T-helper 1 cell treated with Interleukin-12 subunit alpha and Interleukin-12 subunit beta and Interleukin-4 antibody, amounts not matched to agents 30 μg/mL and 1 μg/mL, for 36 hours (primary cell): ENCODE data around the gene ZFAND4.
"Not testable (repeated sequence)": the region's sequence is repeated elsewhere in the genome, so short reads cannot be mapped to it uniquely, and the experiment has no call there.

Source experiments
- H3K27ac Mint-ChIP-seq: one replicate; pipeline ENCODE4 v1.8.0; 2021; ENCODE audit warnings: mild to moderate bottlenecking, mixed read lengths
- H3K27me3 Mint-ChIP-seq: one replicate; pipeline ENCODE4 v1.8.0; 2021; ENCODE audit warnings: low read depth, mixed read lengths
- H3K36me3 Mint-ChIP-seq: one replicate; pipeline ENCODE4 v1.8.0; 2021; ENCODE audit warnings: low read depth, mixed read lengths
- H3K4me1 Mint-ChIP-seq: one replicate; pipeline ENCODE4 v1.8.0; 2021; ENCODE audit warnings: low read depth, mixed read lengths
- H3K4me3 Mint-ChIP-seq: one replicate; pipeline ENCODE4 v1.8.0; 2021; ENCODE audit warnings: mild to moderate bottlenecking, moderate library complexity, mixed read lengths
- H3K9me3 Mint-ChIP-seq: one replicate; pipeline ENCODE4 v1.8.0; 2021; ENCODE audit warnings: mixed read lengths

The ZFAND4 gene

GRCh38 chr10:45607276-45607675, 65.3 kb downstream of the ZFAND4 start:
- H3K27me3 Mint-ChIP-seq: no peaks in the 10 kb centered on the region
- H3K4me1 Mint-ChIP-seq: no peaks in the 10 kb centered on the region
- H3K27ac Mint-ChIP-seq: no peak overlapping the region
- H3K9me3 Mint-ChIP-seq: no peaks in the 10 kb centered on the region
- no peak overlapping the region for H3K4me3 Mint-ChIP-seq
- H3K36me3 Mint-ChIP-seq: peaks cover 17% of the 10 kb centered on the region

DNA sequence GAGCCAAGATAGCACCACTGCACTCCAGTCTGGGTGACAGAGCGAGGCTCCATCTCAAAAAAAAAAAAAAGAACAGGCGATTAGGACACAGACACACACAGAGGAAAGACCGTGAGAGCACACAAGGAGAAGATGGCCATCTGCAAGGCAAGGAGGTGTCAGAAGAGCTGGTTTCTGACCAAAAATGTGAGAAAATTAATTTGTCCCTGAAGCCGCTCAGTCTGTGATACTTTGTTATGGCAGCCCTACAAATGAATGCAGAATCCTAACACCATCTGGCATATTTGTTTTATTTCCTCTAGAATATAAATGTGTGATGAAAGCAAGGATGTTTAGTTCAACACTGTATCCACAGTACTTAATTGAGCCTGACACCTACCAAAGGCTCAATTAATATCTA, 69.7 kb downstream of the ZFAND4 start:
- H3K4me1 Mint-ChIP-seq: peaks cover 2% of the 10 kb centered on the region
- no peak overlapping the region for H3K27ac Mint-ChIP-seq
- peaks cover 12% of the 10 kb centered on the region for H3K27me3 Mint-ChIP-seq
- no peaks in the 10 kb centered on the region for H3K9me3 Mint-ChIP-seq
- H3K36me3 Mint-ChIP-seq: no peaks in the 10 kb centered on the region
- H3K4me3 Mint-ChIP-seq: no peak overlapping the region

GRCh38 chr10:45602082-45602730, 70.4 kb downstream of the ZFAND4 start:
- H3K36me3 Mint-ChIP-seq: no peaks in the 10 kb centered on the region
- H3K4me3 Mint-ChIP-seq: no peak overlapping the region
- H3K27ac Mint-ChIP-seq: no peak overlapping the region
- H3K9me3 Mint-ChIP-seq: no peaks in the 10 kb centered on the region
- peaks cover 2% of the 10 kb centered on the region for H3K4me1 Mint-ChIP-seq
- H3K27me3 Mint-ChIP-seq: peaks cover 12% of the 10 kb centered on the region

GRCh38 chr10:45601254-45601930, 71.2 kb downstream of the ZFAND4 start:
- H3K36me3 Mint-ChIP-seq, H3K4me1 Mint-ChIP-seq, H3K27ac Mint-ChIP-seq, H3K9me3 Mint-ChIP-seq, H3K4me3 Mint-ChIP-seq: not testable (repeated sequence)
- peaks cover 12% of the 10 kb centered on the region for H3K27me3 Mint-ChIP-seq

- H3K4me3 Mint-ChIP-seq, H3K36me3 Mint-ChIP-seq, H3K9me3 Mint-ChIP-seq, H3K4me1 Mint-ChIP-seq, H3K27ac Mint-ChIP-seq: not testable (repeated sequence)
- H3K27me3 Mint-ChIP-seq: peaks cover 17% of the 10 kb centered on the region
These were observed 72.0 kb downstream of the ZFAND4 start for GRCh38 chr10:45600337-45601253.

DNA sequence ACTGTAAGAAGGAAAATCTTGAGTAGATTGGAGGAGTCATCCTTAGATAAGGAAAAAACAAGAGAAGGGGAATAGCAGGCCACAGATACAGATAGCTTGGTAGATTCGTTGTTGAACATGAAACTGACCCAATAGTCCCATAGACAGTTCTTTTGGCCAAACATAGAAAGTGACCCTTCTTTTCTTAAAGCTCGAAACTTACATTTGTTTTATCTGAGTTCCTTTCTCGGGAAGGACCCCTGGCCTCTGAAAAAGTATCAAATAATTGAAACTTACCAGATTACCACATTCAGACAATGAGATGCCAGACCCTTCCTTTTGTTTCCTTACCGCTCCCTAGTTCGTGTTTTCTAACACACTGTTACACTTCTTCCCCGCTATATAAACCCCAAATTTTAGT, 72.9 kb downstream of the ZFAND4 start:
- Mint-ChIP-seq H3K27ac (no peak overlapping the region), H3K4me3 (no peak overlapping the region), H3K36me3 (peaks cover 1% of the 10 kb centered on the region), H3K27me3 (peaks cover 19% of the 10 kb centered on the region), H3K9me3 (no peaks in the 10 kb centered on the region), H3K4me1 (peaks cover 7% of the 10 kb centered on the region)

DNA sequence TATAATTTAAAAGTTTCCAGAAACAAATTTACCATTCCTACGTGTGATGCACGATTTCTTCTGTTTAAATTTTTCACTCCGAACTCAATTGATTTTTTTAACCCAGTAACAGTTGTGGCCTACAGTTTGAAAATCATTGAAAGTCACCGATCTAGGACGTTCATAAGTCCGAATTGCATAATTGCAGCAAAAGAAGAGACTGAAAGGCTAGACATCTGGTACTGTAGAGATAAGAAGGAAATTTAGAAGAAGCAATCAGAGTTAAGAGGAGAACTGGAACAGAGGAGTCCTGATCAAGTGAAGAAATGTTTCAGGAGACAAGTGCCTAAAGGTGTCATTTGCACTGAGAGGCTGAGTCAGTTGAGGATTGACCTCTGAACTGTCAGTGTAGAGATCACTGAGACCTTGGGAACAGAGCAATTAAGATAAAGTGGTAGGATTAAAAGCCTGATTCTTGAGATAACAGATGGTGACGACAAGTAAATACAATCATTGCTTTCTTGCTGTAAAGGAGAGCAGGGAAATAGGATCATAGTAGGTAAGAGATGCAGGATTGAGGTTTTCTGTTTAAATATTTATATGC, 73.5 kb downstream of the ZFAND4 start:
- peaks cover 8% of the 10 kb centered on the region for H3K4me1 Mint-ChIP-seq
- no peak overlapping the region for H3K27ac Mint-ChIP-seq
- H3K36me3 Mint-ChIP-seq: peaks cover 1% of the 10 kb centered on the region
- no peaks in the 10 kb centered on the region for H3K9me3 Mint-ChIP-seq
- no peak overlapping the region for H3K4me3 Mint-ChIP-seq
- peaks cover 19% of the 10 kb centered on the region for H3K27me3 Mint-ChIP-seq

DNA sequence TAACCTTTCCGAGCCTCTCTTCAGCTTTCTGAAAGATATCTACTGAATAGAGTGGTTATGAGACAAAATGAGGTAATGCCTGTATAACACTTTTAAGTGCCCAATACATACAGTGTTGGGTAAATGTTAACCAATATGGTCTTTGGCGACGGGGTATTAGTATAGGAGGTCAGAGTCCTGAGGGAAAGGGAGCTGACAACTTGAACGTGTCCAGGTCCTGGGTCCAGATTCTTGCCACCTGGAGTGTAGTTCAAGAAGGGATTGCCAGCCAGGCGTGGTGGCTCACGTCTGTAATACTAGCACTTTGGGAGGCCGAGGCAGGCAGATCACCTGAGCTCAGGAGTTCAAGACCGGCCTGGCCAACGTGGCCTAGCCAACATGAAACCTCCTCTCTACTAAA, 76.0 kb downstream of the ZFAND4 start:
- Mint-ChIP-seq H3K4me1 (peaks cover 28% of the 10 kb centered on the region), H3K4me3 (no peak overlapping the region), H3K9me3 (no peaks in the 10 kb centered on the region), H3K36me3 (peaks cover 3% of the 10 kb centered on the region), H3K27ac (no peak overlapping the region), H3K27me3 (peaks cover 19% of the 10 kb centered on the region)

DNA sequence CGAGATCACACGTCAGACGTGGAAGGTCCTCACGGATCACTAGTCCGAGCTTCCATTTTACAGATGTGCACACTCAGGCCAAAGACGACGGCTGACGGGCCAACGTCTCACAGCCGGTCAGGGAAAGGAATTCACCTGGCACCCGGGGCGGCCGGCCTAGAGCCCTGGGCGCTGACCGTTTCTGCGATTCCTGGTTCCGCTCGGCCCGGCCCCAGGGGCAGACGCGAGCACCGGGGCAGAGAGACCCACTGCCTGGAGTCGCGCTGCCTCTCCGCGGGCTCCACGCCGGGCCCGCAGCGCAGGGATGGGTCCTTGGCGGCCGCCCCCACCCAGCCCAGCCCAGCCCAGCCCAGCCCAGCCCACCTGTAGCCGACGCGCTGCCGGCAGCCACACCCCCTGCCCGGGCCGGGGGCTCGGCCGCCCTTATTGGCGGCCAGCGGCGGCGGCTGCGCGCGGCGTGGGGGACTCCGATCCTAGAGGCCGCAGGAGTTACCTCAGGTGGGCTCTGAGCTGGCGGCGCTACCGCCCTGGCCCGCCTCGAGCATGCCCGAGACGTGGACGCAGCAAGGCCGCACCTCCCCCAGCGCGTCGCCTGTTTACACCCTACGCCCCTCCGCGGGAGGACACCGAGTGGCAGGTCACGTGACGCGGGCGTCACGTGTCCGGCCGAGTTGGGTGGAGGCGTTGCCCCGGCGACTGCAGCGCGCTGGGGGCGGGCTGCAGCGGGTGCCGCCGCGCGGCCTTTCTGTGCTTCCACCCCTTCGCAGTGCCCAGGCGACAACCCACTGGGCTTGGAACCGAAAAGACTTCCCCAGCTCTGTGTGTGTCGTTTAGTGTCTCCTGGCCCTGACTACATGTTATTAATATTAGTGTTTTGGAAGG, 78.1 kb downstream of the ZFAND4 start:
- H3K36me3 Mint-ChIP-seq: peaks cover 14% of the 10 kb centered on the region
- peak overlapping the region; percentile 90 for H3K4me3 Mint-ChIP-seq
- H3K9me3 Mint-ChIP-seq: peaks cover 6% of the 10 kb centered on the region
- H3K4me1 Mint-ChIP-seq: peaks cover 29% of the 10 kb centered on the region
- H3K27me3 Mint-ChIP-seq: peaks cover 13% of the 10 kb centered on the region
- H3K27ac Mint-ChIP-seq: peak overlapping the region; percentile 83

- Mint-ChIP-seq H3K4me1 (peaks cover 29% of the 10 kb centered on the region), H3K9me3 (peaks cover 6% of the 10 kb centered on the region)
These were observed 78.7 kb downstream of the ZFAND4 start for GRCh38 chr10:45593938-45594275.

DNA sequence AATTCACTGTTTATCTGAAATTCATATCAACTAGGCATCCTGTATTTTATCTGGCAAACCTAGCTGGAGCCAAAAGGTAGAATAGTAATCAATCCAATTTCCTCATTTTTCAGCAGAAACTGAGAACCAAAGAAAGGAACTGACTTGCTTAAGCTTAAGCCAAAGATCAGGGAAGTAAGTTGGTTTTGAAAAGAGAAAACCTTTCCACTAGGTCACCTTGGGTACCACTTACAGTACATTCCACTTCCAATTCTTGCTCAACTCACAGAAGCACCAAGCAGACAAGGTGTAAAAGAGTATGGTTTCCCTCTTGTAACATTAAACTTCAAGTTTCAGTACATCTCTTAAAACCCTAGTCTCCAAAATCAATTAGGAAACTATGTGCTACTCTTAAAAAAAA, 79.6 kb downstream of the ZFAND4 start:
- H3K27ac Mint-ChIP-seq: no peak overlapping the region
- peaks cover 7% of the 10 kb centered on the region for H3K27me3 Mint-ChIP-seq
- peaks cover 6% of the 10 kb centered on the region for H3K9me3 Mint-ChIP-seq

More at GRCh38 chr10:45593938-45594275, 78.7 kb downstream of the ZFAND4 start:
- H3K36me3 Mint-ChIP-seq: peaks cover 15% of the 10 kb centered on the region
- H3K4me3 Mint-ChIP-seq: peak overlapping the region; percentile 90
- peak overlapping the region; percentile 83 for H3K27ac Mint-ChIP-seq
- H3K27me3 Mint-ChIP-seq: peaks cover 7% of the 10 kb centered on the region

DNA sequence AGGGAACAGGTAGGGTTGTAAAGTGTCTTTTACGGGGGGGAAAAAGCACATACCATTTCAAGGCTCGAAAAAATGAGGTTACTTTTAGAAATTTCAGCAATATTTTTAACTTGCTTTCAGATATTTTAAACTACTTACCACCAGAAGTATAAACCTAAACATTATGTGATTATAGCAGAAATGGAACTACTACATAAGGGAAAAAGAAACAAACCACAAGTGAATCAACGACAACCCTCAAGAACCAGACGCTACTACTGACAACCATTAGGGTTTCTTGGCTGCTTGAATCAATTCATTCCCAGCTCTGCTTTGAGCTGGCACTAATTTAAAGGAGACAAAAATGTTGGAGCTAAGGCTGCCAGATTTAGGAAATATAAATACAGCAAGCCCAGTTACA, 80.1 kb downstream of the ZFAND4 start:
- Mint-ChIP-seq H3K27me3 (peaks cover 7% of the 10 kb centered on the region), H3K36me3 (peaks cover 15% of the 10 kb centered on the region), H3K4me1 (peaks cover 29% of the 10 kb centered on the region), H3K27ac (peak overlapping the region; percentile 47), H3K9me3 (peaks cover 6% of the 10 kb centered on the region), H3K4me3 (peak overlapping the region; percentile 47)

More for the DNA sequence above, 79.6 kb downstream of the ZFAND4 start:
- peaks cover 29% of the 10 kb centered on the region for H3K4me1 Mint-ChIP-seq
- H3K4me3 Mint-ChIP-seq: peak overlapping the region; percentile 90
- H3K36me3 Mint-ChIP-seq: peaks cover 15% of the 10 kb centered on the region

DNA sequence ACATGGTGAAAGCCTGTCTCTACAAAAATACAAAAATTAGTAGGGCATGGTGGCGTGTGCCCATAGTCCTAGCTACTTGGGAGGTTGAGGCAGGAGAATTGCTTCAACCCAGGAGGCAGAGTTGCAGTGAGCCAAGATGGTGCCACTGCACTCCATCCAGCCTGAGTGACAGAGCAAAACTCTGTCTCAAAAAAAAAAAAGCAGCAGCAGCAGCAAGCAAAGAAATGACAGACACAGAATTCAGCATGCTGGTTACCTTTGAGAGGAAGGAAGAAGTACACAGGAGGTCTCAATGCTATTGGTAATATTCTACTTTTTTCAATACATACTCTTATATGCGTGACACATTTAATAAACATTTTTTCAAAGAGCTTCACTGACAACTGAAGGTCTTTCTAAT, 81.3 kb downstream of the ZFAND4 start:
- Mint-ChIP-seq H3K27me3 (peaks cover 7% of the 10 kb centered on the region), H3K36me3 (peaks cover 18% of the 10 kb centered on the region), H3K9me3 (peaks cover 11% of the 10 kb centered on the region), H3K4me3 (no peak overlapping the region), H3K4me1 (peaks cover 29% of the 10 kb centered on the region), H3K27ac (no peak overlapping the region)

DNA sequence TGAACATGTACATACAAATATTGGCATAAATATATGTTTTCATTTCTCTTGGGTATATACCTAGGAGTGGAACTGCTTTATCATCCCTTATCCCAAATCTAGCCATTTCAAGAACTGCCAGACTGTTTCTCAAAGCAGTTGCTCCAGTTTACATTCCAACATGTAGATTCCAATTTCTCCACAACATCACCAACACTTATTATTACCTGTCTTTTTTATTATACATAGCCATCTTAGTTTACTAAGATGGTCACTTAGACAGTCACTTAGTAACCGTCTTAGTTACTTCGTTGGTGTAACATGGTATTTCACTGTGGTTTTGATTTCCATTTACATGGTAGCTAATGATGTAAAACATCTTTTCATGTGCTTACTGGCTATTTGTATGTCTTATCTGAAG, 82.7 kb downstream of the ZFAND4 start:
- Mint-ChIP-seq H3K9me3 (peaks cover 17% of the 10 kb centered on the region), H3K36me3 (peaks cover 22% of the 10 kb centered on the region), H3K27me3 (peaks cover 4% of the 10 kb centered on the region), H3K4me3 (no peak overlapping the region), H3K27ac (no peak overlapping the region), H3K4me1 (peaks cover 27% of the 10 kb centered on the region)
